SK-N-SH treated with all-trans-retinoic acid at 6 μM for 48 hours (cell line): ENCODE data around the gene ADRA2B.

Experiments
- ATAC-seq: fragments of 200-7000 bp; cut with Tn5 transposase; 3 replicates; pipeline ENCODE4 v1.9.1; 2020; ENCODE audit warnings: mild to moderate bottlenecking, moderate library complexity
- ARNTL ChIP-seq: fragments of 450-650 bp; formaldehyde crosslinking; IDR thresholded peaks from 2 replicates; pipeline ENCODE4 v1.5.0; 2020; ENCODE audit warnings: low read depth, mild to moderate bottlenecking, moderate library complexity, borderline replicate concordance
- CSDC2 ChIP-seq: fragments of 250-450 bp; sonication (Bioruptor Pico); IDR thresholded peaks from 2 replicates; pipeline ENCODE4 v1.5.0; 2020; ENCODE audit warnings: mild to moderate bottlenecking, moderate library complexity
- ESRRG ChIP-seq: fragments of 250-450 bp; sonication (Bioruptor Pico); IDR thresholded peaks from 2 replicates; pipeline ENCODE4 v1.6.1; 2021; ENCODE audit warnings: mild to moderate bottlenecking
- GLIS3 ChIP-seq: fragments of 250-450 bp; sonication (Bioruptor Pico); IDR thresholded peaks from 2 replicates; pipeline ENCODE4 v1.5.0; 2020; ENCODE audit warnings: mild to moderate bottlenecking, moderate library complexity
- OSR1 ChIP-seq: fragments of 250-450 bp; sonication (Bioruptor Pico); IDR thresholded peaks from 2 replicates; pipeline ENCODE4 v1.8.0; 2022; ENCODE audit warnings: moderate library complexity, mild to moderate bottlenecking, inconsistent platforms
- PPARA ChIP-seq: fragments of 250-450 bp; sonication (Bioruptor Pico); IDR thresholded peaks from 2 replicates; pipeline ENCODE4 v1.5.0; 2020; ENCODE audit warnings: mild to moderate bottlenecking, borderline replicate concordance
- RARB ChIP-seq: fragments of 250-450 bp; sonication (Bioruptor Pico); IDR thresholded peaks from 2 replicates; pipeline ENCODE4 v1.8.0; 2021; ENCODE audit warnings: mild to moderate bottlenecking, moderate library complexity
- SNAI2 ChIP-seq: fragments of 250-450 bp; sonication (Bioruptor Pico); IDR thresholded peaks from 2 replicates; pipeline ENCODE4 v1.5.0; 2020; ENCODE audit warnings: mild to moderate bottlenecking, moderate library complexity
- TCF4 ChIP-seq: fragments of 250-450 bp; sonication (Bioruptor Pico); IDR thresholded peaks from 2 replicates; pipeline ENCODE4 v1.8.0; 2021; ENCODE audit warnings: mild to moderate bottlenecking, moderate library complexity, borderline replicate concordance
- TOX ChIP-seq: fragments of 250-450 bp; sonication (Bioruptor Pico); IDR thresholded peaks from 2 replicates; pipeline ENCODE4 v1.8.0; 2021; ENCODE audit warnings: mild to moderate bottlenecking, moderate library complexity, borderline replicate concordance
- ZC3H10 ChIP-seq: fragments of 250-450 bp; sonication (Bioruptor Pico); IDR thresholded peaks from 2 replicates; pipeline ENCODE4 v1.5.1; 2021; ENCODE audit warnings: mild to moderate bottlenecking, moderate library complexity
- ZFP3 ChIP-seq: fragments of 250-450 bp; sonication (Bioruptor Pico); IDR thresholded peaks from 2 replicates; pipeline ENCODE4 v1.5.0; 2020; ENCODE audit warnings: mild to moderate bottlenecking, moderate library complexity
- ZFP30 ChIP-seq: fragments of 450-650 bp; formaldehyde crosslinking; IDR thresholded peaks from 2 replicates; pipeline ENCODE4 v1.5.0; 2022; ENCODE audit warnings: mild to moderate bottlenecking, moderate library complexity
- ZNF565 ChIP-seq: fragments of 450-650 bp; formaldehyde crosslinking; conservative IDR thresholded peaks from 2 replicates; pipeline ENCODE4 v1.5.0; 2020; ENCODE audit warnings: low read depth, mild to moderate bottlenecking, moderate library complexity
- ZNF70 ChIP-seq: fragments of 450-650 bp; formaldehyde crosslinking; IDR thresholded peaks from 2 replicates; pipeline ENCODE4 v1.5.0; 2020; ENCODE audit warnings: mild to moderate bottlenecking, moderate library complexity
- ZNF8 ChIP-seq: fragments of 450-650 bp; formaldehyde crosslinking; IDR thresholded peaks from 2 replicates; pipeline ENCODE4 v1.5.0; 2020; ENCODE audit warnings: mild to moderate bottlenecking, moderate library complexity
- TF ChIP-seq, protein P1 (sequence below): fragments of 250-450 bp; sonication (Bioruptor Pico); IDR thresholded peaks from 2 replicates; pipeline ENCODE4 v1.8.0; 2020; ENCODE audit warnings: mild to moderate bottlenecking, moderate library complexity, borderline replicate concordance
- TF ChIP-seq, protein P2 (sequence below): fragments of 250-450 bp; sonication (Bioruptor Pico); IDR thresholded peaks from 2 replicates; pipeline ENCODE4 v1.5.1; 2021; ENCODE audit warnings: mild to moderate bottlenecking, moderate library complexity
- TF ChIP-seq, protein P3 (sequence below): fragments of 250-450 bp; sonication (Bioruptor Pico); IDR thresholded peaks from 2 replicates; pipeline ENCODE4 v1.8.0; 2021; ENCODE audit warnings: low read depth, mild to moderate bottlenecking, moderate library complexity, borderline replicate concordance
- TF ChIP-seq, protein P4 (sequence below): fragments of 250-450 bp; sonication (Bioruptor Pico); IDR thresholded peaks from 2 replicates; pipeline ENCODE4 v1.5.0; 2020; ENCODE audit warnings: mild to moderate bottlenecking, moderate library complexity

Gene ADRA2B

DNA sequence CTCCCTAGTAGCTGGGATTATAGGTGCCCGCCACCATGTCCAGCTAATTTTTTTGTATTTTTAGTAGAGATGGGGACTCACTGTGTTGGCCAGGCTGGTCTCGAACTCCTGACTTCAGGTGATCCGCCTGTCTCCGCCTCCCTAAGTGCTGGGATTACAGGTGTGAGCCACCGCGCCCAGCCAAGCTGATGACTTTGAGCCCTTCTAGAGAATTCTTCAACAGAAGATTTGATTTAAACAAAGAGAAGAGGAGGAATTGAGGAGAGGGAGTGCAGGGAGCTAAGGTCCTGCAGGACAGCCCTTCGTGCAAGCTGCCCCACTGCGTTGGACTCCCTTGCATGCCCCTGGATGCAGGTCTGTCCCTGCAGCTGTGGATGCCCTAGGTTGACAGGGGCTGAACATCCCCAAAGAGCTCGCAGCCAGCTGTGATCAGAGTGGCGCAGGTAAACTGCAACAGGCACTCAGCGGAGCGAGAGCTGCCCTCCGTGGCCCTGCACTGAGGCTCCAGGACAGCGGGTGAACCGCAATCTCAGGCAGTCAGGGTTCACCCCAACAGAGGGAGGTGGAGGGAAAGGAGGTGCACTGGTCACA, 13.7 kb downstream of the ADRA2B start (continued):
- TF ChIP-seq, protein P1, sequence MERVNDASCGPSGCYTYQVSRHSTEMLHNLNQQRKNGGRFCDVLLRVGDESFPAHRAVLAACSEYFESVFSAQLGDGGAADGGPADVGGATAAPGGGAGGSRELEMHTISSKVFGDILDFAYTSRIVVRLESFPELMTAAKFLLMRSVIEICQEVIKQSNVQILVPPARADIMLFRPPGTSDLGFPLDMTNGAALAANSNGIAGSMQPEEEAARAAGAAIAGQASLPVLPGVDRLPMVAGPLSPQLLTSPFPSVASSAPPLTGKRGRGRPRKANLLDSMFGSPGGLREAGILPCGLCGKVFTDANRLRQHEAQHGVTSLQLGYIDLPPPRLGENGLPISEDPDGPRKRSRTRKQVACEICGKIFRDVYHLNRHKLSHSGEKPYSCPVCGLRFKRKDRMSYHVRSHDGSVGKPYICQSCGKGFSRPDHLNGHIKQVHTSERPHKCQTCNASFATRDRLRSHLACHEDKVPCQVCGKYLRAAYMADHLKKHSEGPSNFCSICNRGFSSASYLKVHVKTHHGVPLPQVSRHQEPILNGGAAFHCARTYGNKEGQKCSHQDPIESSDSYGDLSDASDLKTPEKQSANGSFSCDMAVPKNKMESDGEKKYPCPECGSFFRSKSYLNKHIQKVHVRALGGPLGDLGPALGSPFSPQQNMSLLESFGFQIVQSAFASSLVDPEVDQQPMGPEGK, result no peak
- TF ChIP-seq CSDC2 (no peak), SNAI2 (CRISPR knock-in tag) (no peak), ZNF565 (CRISPR knock-in tag) (no peak), ESRRG (CRISPR knock-in tag) (no peak), ZC3H10 (no peak), RARB (CRISPR knock-in tag) (no peak), ZNF70 (CRISPR knock-in tag) (no peak), ZFP30 (CRISPR knock-in tag) (no peak)
- TF ChIP-seq, protein P2, sequence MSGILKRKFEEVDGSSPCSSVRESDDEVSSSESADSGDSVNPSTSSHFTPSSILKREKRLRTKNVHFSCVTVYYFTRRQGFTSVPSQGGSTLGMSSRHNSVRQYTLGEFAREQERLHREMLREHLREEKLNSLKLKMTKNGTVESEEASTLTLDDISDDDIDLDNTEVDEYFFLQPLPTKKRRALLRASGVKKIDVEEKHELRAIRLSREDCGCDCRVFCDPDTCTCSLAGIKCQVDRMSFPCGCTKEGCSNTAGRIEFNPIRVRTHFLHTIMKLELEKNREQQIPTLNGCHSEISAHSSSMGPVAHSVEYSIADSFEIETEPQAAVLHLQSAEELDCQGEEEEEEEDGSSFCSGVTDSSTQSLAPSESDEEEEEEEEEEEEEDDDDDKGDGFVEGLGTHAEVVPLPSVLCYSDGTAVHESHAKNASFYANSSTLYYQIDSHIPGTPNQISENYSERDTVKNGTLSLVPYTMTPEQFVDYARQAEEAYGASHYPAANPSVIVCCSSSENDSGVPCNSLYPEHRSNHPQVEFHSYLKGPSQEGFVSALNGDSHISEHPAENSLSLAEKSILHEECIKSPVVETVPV, result no peak
- TF ChIP-seq, protein P3, sequence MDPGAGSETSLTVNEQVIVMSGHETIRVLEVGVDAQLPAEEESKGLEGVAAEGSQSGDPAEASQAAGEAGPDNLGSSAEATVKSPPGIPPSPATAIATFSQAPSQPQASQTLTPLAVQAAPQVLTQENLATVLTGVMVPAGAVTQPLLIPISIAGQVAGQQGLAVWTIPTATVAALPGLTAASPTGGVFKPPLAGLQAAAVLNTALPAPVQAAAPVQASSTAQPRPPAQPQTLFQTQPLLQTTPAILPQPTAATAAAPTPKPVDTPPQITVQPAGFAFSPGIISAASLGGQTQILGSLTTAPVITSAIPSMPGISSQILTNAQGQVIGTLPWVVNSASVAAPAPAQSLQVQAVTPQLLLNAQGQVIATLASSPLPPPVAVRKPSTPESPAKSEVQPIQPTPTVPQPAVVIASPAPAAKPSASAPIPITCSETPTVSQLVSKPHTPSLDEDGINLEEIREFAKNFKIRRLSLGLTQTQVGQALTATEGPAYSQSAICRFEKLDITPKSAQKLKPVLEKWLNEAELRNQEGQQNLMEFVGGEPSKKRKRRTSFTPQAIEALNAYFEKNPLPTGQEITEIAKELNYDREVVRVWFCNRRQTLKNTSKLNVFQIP (CRISPR knock-in tag), result no peak

GRCh38 chr2:96100893-96101304, 15.5 kb downstream of the ADRA2B start:
- no peak for ATAC-seq
- TF ChIP-seq ZC3H10 (no peak), ZNF8 (CRISPR knock-in tag) (no peak), SNAI2 (CRISPR knock-in tag) (no peak), ZFP30 (CRISPR knock-in tag) (no peak), GLIS3 (no peak), CSDC2 (no peak), PPARA (CRISPR knock-in tag) (no peak), RARB (CRISPR knock-in tag) (no peak), ESRRG (CRISPR knock-in tag) (no peak)
- TF ChIP-seq, protein P3 (CRISPR knock-in tag), result no peak
- TF ChIP-seq, protein P2, result no peak

DNA sequence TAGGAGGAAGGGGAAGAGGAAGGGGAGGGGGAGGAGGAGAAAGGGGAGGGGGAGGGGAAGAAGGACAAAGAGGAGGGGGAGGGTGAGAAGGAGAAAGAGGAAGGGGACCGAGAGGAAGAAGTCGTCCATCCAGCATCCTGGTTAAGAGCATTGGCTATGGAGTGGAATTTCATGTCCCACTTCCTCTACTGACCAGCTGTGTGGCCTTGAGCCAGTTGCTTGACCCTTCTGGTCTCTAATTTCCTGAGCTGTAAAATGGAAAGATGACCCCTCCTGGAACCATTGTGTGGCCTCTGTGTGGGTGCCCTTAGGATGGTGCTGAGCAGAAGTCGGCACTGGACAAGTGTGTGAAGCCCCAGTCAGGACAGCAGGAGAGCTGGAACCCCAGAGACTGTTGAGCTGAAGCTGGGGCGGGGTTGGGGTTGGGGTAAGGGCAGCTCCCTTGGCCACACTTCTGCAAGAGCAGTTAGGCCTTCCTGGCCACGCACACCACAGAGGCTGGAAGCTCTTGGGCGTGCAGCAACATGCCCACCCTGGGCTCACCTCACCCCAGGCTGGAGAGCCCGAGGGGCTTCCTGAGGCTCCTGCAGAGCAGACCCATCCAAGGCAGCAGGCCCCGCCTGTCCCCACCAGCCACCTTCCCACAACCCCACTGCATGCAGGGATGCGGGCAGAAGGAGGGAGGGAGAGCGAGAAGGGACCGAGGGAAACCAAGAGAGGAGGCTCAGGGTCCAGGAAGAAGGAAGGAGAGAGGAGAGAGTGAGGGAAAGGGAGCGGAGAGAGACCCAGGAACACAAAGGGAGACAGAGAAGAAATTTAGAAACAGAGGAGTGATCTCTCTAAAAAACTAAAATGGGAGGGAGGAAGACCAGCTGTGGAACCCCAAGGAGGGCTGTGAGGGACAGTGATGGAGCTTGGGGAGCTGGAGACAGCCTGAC, 16.2 kb downstream of the ADRA2B start:
- no peak for ATAC-seq
- TF ChIP-seq, protein P3 (CRISPR knock-in tag), result no peak
- TF ChIP-seq TOX, result no peak
- no peak for TF ChIP-seq ZFP30 (CRISPR knock-in tag)
- TF ChIP-seq ZFP3 (CRISPR knock-in tag), result no peak
- no peak for TF ChIP-seq GLIS3
- no peak for TF ChIP-seq PPARA (CRISPR knock-in tag)
- no peak for TF ChIP-seq ARNTL
- TF ChIP-seq TCF4 (CRISPR knock-in tag), result no peak
- TF ChIP-seq, protein P4, sequence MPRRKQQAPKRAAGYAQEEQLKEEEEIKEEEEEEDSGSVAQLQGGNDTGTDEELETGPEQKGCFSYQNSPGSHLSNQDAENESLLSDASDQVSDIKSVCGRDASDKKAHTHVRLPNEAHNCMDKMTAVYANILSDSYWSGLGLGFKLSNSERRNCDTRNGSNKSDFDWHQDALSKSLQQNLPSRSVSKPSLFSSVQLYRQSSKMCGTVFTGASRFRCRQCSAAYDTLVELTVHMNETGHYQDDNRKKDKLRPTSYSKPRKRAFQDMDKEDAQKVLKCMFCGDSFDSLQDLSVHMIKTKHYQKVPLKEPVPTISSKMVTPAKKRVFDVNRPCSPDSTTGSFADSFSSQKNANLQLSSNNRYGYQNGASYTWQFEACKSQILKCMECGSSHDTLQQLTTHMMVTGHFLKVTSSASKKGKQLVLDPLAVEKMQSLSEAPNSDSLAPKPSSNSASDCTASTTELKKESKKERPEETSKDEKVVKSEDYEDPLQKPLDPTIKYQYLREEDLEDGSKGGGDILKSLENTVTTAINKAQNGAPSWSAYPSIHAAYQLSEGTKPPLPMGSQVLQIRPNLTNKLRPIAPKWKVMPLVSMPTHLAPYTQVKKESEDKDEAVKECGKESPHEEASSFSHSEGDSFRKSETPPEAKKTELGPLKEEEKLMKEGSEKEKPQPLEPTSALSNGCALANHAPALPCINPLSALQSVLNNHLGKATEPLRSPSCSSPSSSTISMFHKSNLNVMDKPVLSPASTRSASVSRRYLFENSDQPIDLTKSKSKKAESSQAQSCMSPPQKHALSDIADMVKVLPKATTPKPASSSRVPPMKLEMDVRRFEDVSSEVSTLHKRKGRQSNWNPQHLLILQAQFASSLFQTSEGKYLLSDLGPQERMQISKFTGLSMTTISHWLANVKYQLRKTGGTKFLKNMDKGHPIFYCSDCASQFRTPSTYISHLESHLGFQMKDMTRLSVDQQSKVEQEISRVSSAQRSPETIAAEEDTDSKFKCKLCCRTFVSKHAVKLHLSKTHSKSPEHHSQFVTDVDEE (CRISPR knock-in tag), result no peak
- no peak for TF ChIP-seq RARB (CRISPR knock-in tag)
- no peak for TF ChIP-seq SNAI2 (CRISPR knock-in tag)
- no peak for TF ChIP-seq OSR1
- TF ChIP-seq, protein P1, result no peak
- no peak for TF ChIP-seq ZNF8 (CRISPR knock-in tag)
